Lung microvascular endothelial cell (primary cell): ENCODE data around the gene ANKFY1. TPM values are rescaled to one million over a fixed set of nuclear protein-coding genes. Genes with fewer than 3 reads are reported as not detected.

Experiments
- DNase-seq, 2 donors: peaks; one replicate each; pipeline versions ENCODE4 v3.0.0 to v3.0.0-alpha.2; 2010; ENCODE audit warnings: low read depth in 2 of 2
- total RNA-seq: library from RNA; depleted of rRNA; stranded (reverse); fragments of >200 nt; gene quantifications from 2 replicates; pipeline ENCODE4 v1.2.1, GENCODE V29; 2014

Gene ANKFY1
- total RNA-seq, 1 donor from 2014 or later: 22.4 TPM

DNA sequence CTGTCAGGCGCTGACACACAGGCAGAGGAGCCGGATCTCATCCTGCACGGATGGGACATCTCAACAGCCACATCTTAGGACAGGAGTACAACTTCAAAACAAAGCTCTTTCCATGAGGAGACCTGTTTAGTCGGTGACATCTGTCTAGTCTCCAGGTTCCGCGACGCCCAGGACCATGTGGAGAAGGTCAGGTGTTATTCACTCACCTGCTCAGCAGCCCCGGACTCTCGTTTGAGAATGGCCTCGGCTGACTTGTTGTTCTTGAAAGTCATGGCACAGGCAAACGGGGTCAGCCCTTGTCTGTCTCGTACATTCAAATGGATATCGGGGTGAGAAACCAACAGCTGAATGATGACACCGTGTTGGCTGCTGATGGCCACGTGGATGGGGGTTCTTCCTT, 85.1 kb downstream of the ANKFY1 start:
- DNase-seq: no peak

GRCh38 chr17:4177806-4178205, 86.0 kb downstream of the ANKFY1 start:
- DNase-seq: no peak

DNA sequence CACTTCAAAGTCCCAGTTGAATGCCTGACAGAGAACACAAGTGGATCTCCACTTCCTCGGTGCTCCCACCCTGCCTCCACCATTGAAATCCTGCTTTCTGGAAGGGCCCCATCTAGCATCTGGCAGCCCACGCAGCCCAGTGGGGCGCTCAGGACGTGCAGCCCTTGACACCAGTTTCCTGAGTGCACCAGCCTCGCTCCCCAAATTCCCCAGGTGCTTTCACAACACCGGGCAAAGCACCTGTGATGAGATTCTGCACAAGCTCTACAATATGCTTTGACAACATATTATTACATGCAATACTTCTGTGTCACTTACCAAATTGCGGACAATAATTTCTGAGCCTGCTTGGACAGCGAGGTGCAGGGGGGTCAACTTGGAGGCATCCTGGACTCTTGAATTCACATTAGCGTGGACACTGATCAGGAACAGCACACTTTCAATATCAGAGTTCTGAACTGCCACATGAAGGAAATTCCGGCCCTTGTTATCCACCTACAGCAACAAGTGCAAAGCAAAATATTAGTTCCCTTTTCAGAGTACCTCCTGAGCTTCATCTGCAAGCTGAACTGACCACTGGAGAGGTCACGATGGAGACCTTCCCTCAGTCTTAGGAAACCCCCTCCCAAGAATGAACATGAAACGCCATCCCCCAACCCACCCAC, 86.8 kb downstream of the ANKFY1 start:
- no peak for DNase-seq

DNA sequence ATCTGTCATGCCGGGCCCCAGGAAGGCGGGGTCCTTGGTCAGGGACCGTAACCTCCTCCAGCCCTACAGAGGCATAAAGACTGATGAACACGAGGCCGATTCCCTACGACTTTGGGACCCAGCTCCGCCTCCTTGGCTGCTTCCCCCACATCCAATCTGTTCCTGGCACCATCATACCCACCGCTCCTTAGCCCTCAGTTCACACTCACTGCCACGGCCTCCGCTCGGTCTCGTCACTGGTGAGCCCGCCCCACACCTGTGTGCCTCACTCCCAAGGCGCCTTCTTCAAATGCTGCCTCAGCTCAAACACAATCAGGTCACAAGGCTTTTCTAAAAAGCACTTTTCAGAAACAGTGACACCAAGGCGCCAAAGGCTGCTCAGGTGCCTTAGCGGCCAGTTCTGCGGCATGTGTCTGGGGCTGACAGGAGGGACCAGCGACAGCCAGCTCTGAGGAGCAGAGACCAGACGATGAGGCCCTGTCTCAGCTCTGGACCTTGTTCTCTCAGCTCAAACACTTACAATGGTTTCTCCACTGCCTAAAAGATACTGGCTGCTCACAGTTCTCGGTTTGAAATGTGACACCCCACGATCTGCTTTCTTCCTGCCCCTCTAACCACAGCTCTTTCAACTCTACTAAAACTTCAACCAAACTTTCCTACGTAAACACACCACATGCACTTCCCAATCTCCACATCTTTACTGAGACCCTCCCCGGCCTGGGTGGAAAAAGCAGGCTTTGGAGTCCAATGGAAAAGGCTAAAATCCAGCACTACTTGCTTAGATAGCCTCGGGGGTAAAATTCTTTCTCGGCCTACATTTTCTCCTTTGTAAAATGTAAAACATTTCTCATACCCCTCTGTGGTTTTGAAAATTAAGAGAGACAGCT, 87.6 kb downstream of the ANKFY1 start:
- DNase-seq: no peak

DNA sequence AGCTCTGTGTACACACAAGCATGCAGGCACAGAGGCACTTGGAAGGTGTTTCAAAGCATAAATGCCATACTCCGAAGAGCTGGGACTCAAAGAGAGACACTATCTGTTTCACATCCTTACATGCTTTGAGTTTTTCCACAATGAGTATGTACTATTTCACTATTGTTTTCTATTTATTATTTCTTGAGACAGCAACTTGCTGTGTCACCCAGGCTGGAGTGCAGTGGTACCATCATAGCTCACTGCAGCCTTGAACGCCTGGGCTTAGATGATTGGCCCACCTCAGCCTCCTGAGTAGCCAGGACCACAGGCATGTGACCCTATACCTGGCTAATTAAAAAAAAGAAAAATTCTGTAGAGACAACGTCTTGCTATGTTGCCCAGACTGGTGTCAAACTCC, 89.2 kb downstream of the ANKFY1 start:
- DNase-seq: no peak

DNA sequence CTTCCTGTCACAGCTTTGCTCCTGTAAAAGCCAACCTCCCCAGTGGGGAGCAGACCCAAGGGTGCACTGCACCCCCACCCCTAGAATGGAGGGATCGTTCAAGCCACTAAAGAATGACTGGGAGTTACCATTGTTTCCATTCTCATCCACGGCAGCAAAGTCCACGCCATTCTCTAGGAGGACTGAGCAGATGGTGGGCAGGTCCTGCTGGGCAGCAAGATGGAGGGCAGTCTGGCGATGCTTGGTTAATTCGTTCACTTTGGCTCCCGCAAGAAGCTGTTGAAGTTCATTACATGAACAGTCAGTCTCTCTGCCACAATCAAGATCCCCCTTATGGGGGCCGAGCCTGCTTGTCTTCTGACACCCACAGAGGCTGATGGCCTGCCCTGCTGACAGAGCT, 90.0 kb downstream of the ANKFY1 start:
- no peak for DNase-seq

DNA sequence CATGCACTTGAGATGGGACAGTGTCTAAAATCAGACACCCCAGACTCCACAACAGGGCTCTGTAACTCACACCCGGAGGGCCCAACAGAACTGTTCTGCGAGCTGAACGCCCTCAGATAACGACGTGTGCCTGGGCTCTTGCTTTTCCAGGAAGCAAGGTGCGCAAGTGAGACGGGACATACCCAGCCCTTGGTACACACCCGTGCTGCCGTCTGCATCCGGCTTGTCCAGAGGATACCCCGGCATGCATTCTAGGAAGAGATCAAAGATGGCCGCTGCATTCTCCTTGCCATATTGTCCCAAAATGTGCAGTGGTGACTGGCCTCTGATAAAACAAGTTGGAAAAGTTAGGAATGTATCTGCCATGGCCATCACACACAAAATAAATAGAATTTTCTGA, 91.4 kb downstream of the ANKFY1 start:
- no peak for DNase-seq

DNA sequence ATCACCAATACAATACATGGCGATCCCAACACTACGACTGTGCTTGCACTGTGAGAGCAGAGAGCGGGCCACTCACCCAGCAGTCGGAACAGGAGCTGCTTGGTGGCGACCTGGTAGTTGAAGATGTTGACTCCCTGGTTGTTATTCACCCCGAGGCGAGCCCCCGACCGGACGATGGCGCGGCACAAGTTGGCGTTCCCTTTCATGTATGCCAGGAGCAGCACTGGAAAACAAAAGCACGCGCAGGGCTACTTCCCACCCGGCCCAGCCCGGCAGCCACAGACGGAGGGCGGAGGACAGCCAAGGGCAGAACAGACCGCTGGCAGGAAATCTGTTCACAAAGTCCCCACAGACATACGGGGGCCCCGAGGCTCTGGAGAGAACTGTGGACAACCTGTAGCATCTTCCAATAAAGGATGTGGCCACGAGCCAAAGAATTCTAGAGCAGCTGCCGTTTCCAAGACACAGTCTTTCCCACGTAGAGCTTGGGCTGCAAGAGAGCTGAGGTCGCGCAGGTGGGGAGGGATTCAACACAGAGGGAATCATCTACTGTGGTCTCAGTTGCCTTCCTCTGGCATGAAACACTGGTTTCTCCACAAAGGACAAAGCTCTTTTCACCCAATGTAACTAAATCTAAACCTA, 93.0 kb downstream of the ANKFY1 start:
- no peak for DNase-seq

- DNase-seq: no peak
Measured at GRCh38 chr17:4167786-4168185, 96.0 kb downstream of the ANKFY1 start.

DNA sequence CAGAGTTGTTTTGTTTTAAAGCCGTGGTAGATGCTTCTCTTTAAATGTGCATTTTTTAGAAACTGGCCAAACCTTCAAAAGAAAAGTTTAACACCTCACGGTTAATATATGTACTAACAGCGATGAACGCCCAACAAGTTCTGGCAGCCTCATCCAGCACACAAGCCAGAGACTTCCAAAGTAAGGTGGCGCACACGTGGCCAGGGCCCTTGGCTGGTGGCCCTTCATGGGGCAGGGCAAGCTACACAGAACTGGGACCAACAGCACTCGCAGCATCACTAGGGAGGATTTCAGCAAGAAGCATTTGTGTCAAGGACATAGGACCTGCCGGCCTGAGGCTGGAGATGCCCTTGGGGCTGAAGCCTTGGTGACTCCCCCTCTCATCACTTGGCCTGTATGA, 97.4 kb downstream of the ANKFY1 start:
- no peak for DNase-seq

GRCh38 chr17:4165301-4166010, 98.3 kb downstream of the ANKFY1 start:
- DNase-seq: no peak

DNA sequence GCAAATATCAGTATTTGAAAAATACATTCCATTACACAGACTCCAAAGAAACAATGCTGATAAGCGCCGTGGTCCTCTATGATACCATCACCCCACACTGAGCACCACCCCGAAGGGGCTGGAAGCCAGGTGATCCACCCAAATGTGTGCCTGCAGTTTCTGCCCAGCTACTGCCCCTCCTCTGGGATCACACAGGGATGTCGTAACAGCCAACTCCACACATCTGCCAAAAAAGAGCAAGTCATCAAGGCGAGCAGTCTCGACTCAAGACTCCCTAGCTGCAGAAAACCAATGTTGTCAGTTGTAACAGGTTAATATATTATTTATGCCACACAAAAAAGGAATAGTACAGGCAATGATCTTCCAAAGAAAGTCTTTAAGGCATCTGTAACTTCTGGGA, 99.8 kb downstream of the ANKFY1 start:
- DNase-seq: no peak

- no peak for DNase-seq
Measured at GRCh38 chr17:4162775-4163466, 100.9 kb downstream of the ANKFY1 start.

GRCh38 chr17:4162321-4162720, 101.5 kb downstream of the ANKFY1 start:
- no peak for DNase-seq

- DNase-seq: no peak
Measured at GRCh38 chr17:4161967-4162305, 101.8 kb downstream of the ANKFY1 start.

DNA sequence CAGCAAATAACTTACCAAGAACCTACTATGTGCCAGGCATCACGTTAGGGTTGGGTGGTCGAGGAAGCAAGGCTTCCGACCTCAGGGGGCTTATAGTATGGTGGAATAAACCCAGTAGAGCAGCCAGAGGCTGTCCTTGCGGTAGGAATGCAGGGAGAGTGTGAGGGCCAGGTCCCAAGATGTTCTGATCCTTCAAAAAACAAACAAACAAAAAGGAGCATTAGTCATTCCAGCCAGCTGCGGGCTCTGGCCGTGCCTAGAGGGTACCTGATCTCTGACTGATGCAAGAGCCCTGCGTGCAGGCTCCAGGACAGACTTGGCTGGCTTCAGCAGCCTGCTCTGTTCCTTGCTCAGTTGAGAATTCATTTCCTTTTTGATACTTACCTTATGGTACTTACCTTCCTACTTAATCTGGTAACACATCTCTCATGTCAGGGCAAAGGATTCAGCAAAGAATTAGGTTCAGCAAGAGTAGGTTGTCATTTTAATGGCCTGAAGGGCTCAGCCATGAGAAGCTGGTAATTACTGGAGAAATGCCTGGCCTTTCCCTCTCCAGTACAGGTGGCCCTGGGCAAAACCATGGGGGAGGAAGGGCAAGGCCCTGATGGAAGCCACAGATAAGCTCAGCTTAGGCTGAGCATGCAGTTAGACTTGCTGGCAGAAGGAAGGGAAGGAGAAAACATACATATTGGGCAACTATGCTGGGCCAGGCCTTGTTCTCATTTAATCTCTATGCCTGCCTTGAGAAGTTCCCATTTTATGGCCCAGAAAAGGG, 102.4 kb downstream of the ANKFY1 start:
- peak in 1 of 2 donors; percentile 81 for DNase-seq

DNA sequence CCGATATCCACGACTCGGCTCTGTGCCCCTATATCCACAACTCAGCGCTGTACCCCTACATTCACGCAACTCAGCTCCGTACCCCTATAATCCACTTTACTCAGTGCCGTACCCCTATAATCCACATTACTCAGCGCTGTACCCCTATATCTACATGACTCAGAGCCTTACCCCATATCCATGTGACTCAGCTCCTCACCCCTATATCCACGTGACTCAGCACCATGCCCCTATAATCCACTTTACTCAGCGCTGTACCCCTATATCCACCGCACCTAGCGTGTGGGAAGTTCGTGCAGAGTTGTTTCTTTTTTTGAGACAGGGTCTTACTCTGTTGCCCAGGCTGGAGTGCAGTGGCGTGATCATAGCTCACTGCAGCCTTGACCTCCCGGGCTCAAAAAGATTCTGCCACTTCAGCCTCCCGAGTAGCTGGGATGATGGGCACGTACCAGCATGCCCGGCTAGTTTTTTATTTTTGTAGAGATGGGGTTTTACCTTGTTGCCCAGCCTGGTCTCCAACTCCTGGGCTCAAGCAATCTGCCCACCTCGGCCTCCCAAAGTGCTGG, 103.4 kb downstream of the ANKFY1 start:
- DNase-seq: no peak

GRCh38 chr17:4159761-4160160, 104.0 kb downstream of the ANKFY1 start:
- DNase-seq: no peak

DNA sequence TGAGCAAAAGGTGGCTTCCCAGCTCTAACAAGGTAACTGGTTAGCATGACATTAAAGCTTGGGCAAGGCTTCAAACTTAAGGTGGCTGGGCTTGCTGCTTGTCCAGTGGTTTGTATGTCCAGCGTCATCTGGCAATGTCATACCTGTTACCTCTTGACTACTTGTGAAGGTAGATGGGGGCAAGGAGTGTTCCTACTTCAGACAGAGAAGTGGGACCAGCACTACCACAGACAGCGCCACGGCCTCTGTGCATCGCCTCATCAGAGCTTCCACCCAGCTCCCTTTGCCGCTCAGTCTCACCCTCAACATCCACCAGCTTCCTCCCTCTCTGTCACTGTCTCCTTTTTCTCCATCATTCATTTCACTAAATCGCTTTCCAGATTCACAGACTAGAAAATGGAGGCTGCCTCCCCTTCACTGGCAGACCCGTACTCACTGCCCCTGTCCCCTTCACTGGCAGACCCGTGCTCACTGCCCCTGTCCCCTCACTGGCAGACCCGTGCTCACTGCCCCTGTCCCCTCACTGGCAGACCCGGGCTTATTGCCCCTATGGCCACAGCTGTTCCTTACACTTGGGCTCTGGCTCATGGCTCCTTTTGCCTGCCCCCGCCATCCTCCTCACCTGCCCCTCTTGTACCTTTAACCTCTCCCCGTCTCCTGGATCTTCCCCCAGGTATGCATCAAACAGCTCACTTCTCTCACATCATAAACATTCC, 106.0 kb downstream of the ANKFY1 start:
- no peak for DNase-seq
